Lower leg skin (tissue), 4 donors: ENCODE measurements around the gene EPB41L2. TPM values are rescaled to one million over a fixed set of nuclear protein-coding genes. Genes with fewer than 3 reads are reported as not detected.

ENCODE experiments used
- DNase-seq, 2 donors: peaks; one replicate each; pipeline ENCODE4 v3.0.0-alpha.2; 2019; ENCODE audit warnings: low spot score in 2 of 2
- H3K4me3 ChIP-seq: fragments of 200-600 bp; sonication (generic); 2 replicates; pipeline ENCODE4 v1.5.1; 2017; ENCODE audit warnings: mild to moderate bottlenecking, low read depth; ENCODE audit not compliant: poor library complexity, severe bottlenecking
- CTCF ChIP-seq, 3 donors: fragments of 450-650 bp; IDR thresholded peaks; one replicate each; pipeline ENCODE4 v1.5.1; 2016; ENCODE audit warnings: antibody characterized with exemption in 3 of 3, mild to moderate bottlenecking in 3 of 3, moderate library complexity in 2 of 3
- POLR2A ChIP-seq, 2 donors: fragments of 450-650 bp; IDR thresholded peaks; one replicate each; pipeline ENCODE4 v1.6.1; 2016 to 2017; ENCODE audit warnings: antibody characterized with exemption in 2 of 2, mild to moderate bottlenecking in 1 of 2, moderate library complexity in 1 of 2
- WGBS, 2 donors: methylation state at CpG; one replicate each; pipeline ENCODE4 v1.1.5; 2018; 5-methylcytosine and 5-hydroxymethylcytosine counted together
- intact Hi-C: fragments of 100-400 bp; cut with DNase I; formaldehyde crosslinking; loops from one replicate; pipeline ENCODE4 v1.15.0; 2023; ENCODE audit warnings: low total_unique reads
- total RNA-seq, 4 donors: library from RNA; depleted of rRNA; stranded (reverse); fragments of >200 nt; gene quantifications; one replicate each; pipeline ENCODE4 v1.1.0, GENCODE V29; 2016

EPB41L2 gene
- total RNA-seq, 4 donors from 2014 or later = 8.6 to 19.4 (median 13.8) TPM

GRCh38 chr6:130955755-130956154, 107.3 kb downstream of the EPB41L2 start:
- TF ChIP-seq CTCF (IDR thresholded peaks at IDR 0.05) = no peak
- no peak for TF ChIP-seq POLR2A (IDR thresholded peaks at IDR 0.05)
- 90 to 98% methylated on average over 2 of the region's 2 CpGs for WGBS, 2 donors
- DNase-seq = no peak
- intact Hi-C loops = no loop called here
- no peak overlapping the region for H3K4me3 ChIP-seq

- no peak for TF ChIP-seq POLR2A (IDR thresholded peaks at IDR 0.05)
- TF ChIP-seq CTCF (IDR thresholded peaks at IDR 0.05) = no peak
- intact Hi-C loops = no loop called here
- 94% methylated on average over 1 of the region's 1 CpG for WGBS, 2 donors
- no peak overlapping the region for H3K4me3 ChIP-seq
- no peak for DNase-seq
Observed at GRCh38 chr6:130949553-130949952, 113.5 kb downstream of the EPB41L2 start.

GRCh38 chr6:130947464-130947863, 115.6 kb downstream of the EPB41L2 start:
- no peak for DNase-seq
- TF ChIP-seq CTCF (IDR thresholded peaks at IDR 0.05) (no peak), POLR2A (IDR thresholded peaks at IDR 0.05) (no peak)
- intact Hi-C loops = no loop called here
- H3K4me3 ChIP-seq = no peak overlapping the region
- WGBS, 2 donors = 78 to 85% methylated on average over 4 of the region's 4 CpGs

GRCh38 chr6:130946076-130946475, 117.0 kb downstream of the EPB41L2 start:
- 30 to 50% methylated on average over 2 of the region's 2 CpGs for WGBS, 2 donors
- intact Hi-C loops = no loop called here
- TF ChIP-seq POLR2A (IDR thresholded peaks at IDR 0.05) = no peak
- no peak for TF ChIP-seq CTCF (IDR thresholded peaks at IDR 0.05)
- no peak for DNase-seq
- no peak overlapping the region for H3K4me3 ChIP-seq

GRCh38 chr6:130945401-130945919, 117.6 kb downstream of the EPB41L2 start:
- DNase-seq = no peak
- TF ChIP-seq POLR2A (IDR thresholded peaks at IDR 0.05) = no peak
- no peak for TF ChIP-seq CTCF (IDR thresholded peaks at IDR 0.05)
- H3K4me3 ChIP-seq = no peak overlapping the region
- 46 to 63% methylated on average over 4 of the region's 4 CpGs for WGBS, 2 donors
- intact Hi-C loops = no loop called here

GRCh38 chr6:130944486-130944885, 118.6 kb downstream of the EPB41L2 start:
- intact Hi-C loops = no loop called here
- 73 to 78% methylated on average over 2 of the region's 2 CpGs for WGBS, 2 donors
- no peak for DNase-seq
- no peak overlapping the region for H3K4me3 ChIP-seq
- no peak for TF ChIP-seq POLR2A (IDR thresholded peaks at IDR 0.05)
- TF ChIP-seq CTCF (IDR thresholded peaks at IDR 0.05) = no peak
